ENCODE results near the gene CX3CR1. TPM values are rescaled to one million over a fixed set of nuclear protein-coding genes. Genes with fewer than 3 reads are reported as not detected.

The CX3CR1 gene
- total RNA-seq, 1 experiment from 2014 or later: 0.02 TPM

- DNase-seq (ENCODE audit: low read depth): no peak
Observed at GRCh38 chr3:39292961-39293360, 13.1 kb upstream of the CX3CR1 start.

DNA sequence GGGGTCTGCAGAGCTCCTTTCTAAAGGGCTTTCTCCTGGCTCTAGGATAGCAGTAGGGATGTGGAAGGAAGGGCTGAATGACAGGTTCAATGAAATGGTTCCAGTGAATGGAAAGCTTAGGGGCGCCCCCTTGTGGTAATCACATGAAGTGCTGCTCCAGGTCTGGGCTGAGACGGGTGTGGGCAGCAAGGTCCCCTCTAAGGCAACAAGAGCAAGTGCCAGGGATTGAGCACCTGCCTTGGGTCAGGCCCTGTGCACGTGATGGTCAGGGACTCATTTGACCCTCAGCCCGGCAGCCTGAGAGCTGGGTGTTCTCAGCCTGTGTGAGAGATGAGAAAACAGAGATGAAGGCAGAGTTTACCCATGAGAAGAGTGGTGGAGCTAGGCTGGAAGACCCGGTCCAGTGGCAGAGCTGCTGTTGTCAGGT is 12.1 kb upstream of the CX3CR1 start:
- peak; percentile 39 for DNase-seq (ENCODE audit: low read depth)

DNA sequence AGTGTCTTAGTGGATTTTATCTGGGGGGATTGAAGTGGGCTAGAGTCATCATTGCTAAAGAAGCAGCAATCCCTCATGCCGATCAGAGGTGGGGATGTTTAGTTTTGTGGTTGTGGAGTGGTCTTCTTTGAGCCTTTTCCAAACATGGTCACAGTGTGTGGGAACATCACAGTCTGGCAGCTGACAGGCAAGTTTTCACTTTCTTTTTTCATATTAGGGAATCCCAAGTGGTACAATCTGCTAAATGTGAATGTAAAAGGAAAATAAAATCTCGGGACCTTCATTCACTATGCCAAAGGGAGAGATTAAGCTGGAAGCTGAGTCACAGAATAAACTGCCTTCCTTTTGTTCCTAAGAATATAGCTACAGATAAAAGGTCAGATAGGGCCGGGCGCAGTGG is 10.4 kb upstream of the CX3CR1 start:
- DNase-seq (ENCODE audit: low read depth): no peak

GRCh38 chr3:39289107-39289506 is 9.3 kb upstream of the CX3CR1 start:
- DNase-seq (ENCODE audit: low read depth): no peak

GRCh38 chr3:39288300-39288808 is 8.5 kb upstream of the CX3CR1 start:
- DNase-seq (ENCODE audit: low read depth): peak; percentile 77

- no peak for DNase-seq (ENCODE audit: low read depth)
Observed at GRCh38 chr3:39287216-39288164, 7.7 kb upstream of the CX3CR1 start.

- DNase-seq (ENCODE audit: low read depth): no peak
Observed at GRCh38 chr3:39286771-39287170, 6.9 kb upstream of the CX3CR1 start.

GRCh38 chr3:39285332-39285731 is 5.5 kb upstream of the CX3CR1 start:
- no peak for DNase-seq (ENCODE audit: low read depth)

GRCh38 chr3:39284457-39284881 is 4.6 kb upstream of the CX3CR1 start:
- no peak for DNase-seq (ENCODE audit: low read depth)

DNA sequence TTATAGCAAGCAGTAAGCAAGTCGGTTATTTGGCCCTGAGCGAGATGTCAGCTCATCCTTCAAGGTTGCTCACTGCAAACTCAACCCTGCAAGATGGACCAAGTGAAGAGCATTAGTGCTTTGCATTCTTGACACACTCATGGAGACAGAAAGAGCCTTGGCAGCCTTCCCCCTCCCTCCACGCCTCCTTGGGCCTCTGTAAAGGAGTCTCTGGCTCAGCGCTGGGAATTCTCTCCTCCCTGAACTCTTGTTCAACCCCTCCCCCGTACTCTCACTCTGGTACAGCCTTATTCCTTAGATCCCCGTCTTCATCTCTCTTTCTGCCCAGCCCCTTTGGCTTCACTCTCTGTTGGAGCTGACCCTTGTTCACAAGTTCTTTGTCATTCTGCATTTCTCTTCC is 2.2 kb upstream of the CX3CR1 start:
- no peak for DNase-seq (ENCODE audit: low read depth)

DNA sequence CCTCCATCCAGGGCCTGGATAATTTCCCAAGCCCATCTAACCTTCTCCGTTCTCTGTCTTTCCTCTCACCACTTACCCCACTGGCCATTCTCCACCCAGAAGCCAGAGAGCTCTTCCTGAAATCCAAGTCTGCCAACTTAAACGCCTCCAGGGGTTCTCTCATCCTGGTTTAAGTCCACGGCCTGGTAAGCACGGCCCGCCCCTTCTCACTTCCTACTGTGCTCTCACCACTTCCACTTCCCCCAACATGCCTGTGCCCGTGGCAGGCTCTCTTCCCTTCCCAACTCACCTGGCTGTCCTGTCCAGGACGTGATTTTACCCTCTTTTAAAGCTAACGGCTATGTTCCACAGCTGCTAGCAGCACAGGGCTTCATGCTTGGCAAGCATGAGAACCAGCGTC is 1.7 kb upstream of the CX3CR1 start:
- DNase-seq (ENCODE audit: low read depth): no peak

DNA sequence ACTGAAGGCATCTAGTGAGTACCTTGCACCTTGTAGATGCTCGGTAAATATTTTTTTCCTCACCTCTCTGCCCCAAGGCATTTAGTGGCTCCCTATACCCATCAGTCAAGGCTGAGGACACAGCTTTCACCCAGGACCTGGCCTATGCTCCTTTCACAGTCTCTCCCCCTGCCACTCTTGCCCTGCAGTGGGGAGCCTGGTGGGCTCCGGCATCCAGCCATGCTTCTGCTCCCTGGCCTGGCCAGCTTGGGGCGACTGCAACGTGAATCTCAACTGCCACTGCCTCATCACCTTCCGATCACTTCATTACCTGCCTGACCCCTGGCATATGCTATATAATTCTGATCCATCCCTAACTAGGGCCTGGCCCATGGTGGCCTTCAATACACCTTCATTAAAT is 735 bp upstream of the CX3CR1 start:
- DNase-seq (ENCODE audit: low read depth): no peak

- DNase-seq (ENCODE audit: low read depth): no peak
Observed at GRCh38 chr3:39278616-39278935, 1.3 kb downstream of the CX3CR1 start.

GRCh38 chr3:39277893-39278615 is 1.8 kb downstream of the CX3CR1 start:
- no peak for DNase-seq (ENCODE audit: low read depth)

- DNase-seq (ENCODE audit: low read depth): no peak
Observed at GRCh38 chr3:39276746-39277145, 3.1 kb downstream of the CX3CR1 start.

- no peak for DNase-seq (ENCODE audit: low read depth)
Observed at GRCh38 chr3:39275963-39276593, 3.8 kb downstream of the CX3CR1 start.

DNA sequence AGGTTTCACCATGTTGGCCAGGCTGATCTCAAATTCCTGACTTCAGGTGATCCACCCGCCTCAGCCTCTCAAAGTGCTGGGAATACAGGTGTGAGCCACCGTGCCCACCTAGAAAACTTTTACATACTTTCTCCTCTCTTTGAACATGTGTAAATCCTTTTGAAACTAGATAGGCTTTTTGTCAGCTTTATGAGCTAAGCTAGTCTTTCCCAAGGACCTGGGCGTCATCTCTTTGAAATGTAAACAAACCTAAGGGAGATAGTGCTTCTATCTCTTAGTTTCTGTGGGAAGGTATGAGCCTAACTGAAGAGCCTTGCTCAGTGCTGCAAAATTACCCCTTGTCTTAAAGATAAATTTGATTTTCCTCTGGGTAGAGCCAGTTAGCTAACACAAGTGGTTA is 4.8 kb downstream of the CX3CR1 start:
- DNase-seq (ENCODE audit: low read depth): peak; percentile 36

DNA sequence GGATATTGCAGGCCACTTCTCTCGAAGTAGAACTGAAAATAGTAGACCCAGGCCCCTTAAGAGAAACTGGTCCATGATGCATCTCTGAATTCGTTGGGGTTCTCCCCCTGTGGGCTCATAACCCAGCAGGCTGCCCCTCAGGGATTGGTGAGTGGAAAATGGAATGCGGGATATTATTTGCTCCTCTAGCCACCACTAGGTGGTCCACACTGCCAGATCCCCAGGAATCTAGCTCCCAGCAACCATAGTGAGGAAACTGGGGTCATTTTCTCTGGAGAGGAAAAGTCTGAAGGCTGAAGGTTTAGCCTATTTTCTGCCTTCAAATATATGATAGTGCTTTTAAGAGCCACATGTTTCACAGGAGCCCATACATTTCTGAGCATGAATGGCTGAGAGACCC is 6.7 kb downstream of the CX3CR1 start:
- DNase-seq (ENCODE audit: low read depth): no peak

DNA sequence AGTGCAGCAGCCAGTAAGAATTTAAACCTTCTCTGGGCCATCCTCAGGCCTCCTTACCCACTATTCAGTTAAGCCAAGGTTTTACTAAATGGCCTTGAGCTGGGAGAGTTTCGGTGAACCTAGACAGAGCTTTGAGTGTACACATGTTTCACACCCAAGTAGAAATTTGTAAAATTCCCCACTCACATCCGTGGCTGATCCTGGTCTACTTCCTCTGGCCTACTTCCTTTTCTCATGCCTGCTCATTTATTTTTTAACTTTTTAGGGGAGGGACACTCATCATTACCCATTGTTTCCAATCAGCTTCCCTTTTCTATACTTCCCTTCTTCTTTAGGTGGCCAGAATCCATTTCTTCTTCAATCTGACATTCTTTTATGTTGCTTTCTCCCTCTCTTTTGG is 7.6 kb downstream of the CX3CR1 start:
- no peak for DNase-seq (ENCODE audit: low read depth)

DNA sequence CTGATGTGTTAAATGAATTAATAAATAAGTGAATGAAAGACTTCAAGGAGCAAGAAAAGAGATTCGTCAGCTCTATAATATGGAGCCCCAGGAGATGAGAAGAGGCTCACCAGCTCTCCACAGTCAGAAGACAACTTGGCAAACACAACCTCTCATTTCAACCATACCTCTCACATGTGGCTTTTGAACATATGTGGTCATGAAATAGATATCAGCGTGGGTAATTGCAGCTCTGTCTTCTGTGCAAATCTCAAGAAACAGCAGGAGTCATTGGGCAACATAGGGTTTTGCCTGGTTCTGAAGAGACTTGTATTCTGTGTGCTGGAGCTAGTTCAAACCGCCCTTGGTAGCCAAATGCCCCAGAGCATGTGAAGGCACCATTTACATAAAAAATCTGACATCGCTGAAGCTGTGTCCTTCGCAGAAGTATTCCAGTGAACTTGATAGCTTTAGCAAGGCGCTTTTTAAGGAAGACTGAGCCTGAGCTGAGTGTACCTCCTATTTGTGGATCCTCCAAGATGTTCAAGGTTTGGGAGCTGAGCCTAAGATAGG is 8.4 kb downstream of the CX3CR1 start:
- DNase-seq (ENCODE audit: low read depth): no peak

DNA sequence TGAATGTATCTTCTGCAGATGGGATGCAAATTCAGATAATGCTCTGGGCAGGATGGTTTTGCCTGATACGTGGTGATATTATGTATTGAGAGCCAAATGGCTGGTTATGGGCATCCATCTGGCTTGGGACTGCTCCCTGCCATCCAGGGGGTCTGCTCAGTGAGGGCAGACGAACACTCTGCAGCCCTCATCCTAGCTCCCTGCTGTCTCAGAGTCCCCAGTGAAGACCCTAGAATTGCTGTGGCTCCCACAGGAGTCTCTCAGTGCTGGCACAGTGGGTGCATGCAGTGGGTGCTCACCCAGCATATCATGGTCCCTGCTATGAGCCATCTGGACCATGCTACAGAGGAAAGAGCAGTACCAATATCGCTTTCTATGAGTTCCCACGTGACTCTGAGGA is 10.3 kb downstream of the CX3CR1 start:
- DNase-seq (ENCODE audit: low read depth): no peak

DNA sequence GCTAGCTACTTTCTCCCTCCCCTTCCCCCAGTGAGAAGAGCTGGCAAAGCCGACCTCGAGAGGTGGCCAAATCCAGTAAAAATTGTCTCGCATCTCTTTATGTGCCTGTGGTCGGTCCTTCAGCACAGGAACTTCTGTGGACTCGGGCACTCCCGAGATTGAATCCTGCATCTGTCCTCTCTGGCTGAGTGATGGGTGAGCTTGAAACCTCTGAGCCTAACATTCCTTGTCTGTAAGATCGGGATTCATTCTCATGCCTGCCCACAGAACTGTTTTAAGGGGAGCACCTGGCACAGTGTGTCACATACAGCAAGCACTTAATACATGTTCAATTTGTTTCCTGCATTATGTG is 11.3 kb downstream of the CX3CR1 start:
- no peak for DNase-seq (ENCODE audit: low read depth)

Measured in M059J (cell line).